GDM1 (cell line): ENCODE measurements around the gene ZC3H11A.
"Not testable (repeated sequence)": the region's sequence is repeated elsewhere in the genome, so short reads cannot be mapped to it uniquely, and the experiment has no call there.

ENCODE experiments used
- DNase-seq: peaks from one replicate; lab custom pipeline; 2025; lab: John Stamatoyannopoulos, UW

The ZC3H11A gene

GRCh38 chr1:203781962-203782361 lies 13.5 kb upstream of the ZC3H11A start:
- DNase-seq, result no peak

- no peak for DNase-seq
These were observed 5.5 kb upstream of the ZC3H11A start for GRCh38 chr1:203789966-203790365.

GRCh38 chr1:203791498-203791897 lies 3.9 kb upstream of the ZC3H11A start:
- DNase-seq, result no peak

GRCh38 chr1:203792486-203792885 lies 2.9 kb upstream of the ZC3H11A start:
- no peak for DNase-seq

GRCh38 chr1:203793561-203793960 lies 1.9 kb upstream of the ZC3H11A start:
- DNase-seq, result not testable (repeated sequence)

- no peak for DNase-seq
These were observed 521 bp upstream of the ZC3H11A start for GRCh38 chr1:203794764-203795440.

- DNase-seq, result no peak
These were observed 798 bp downstream of the ZC3H11A start for GRCh38 chr1:203796236-203796605.

GRCh38 chr1:203797216-203797615 lies 1.8 kb downstream of the ZC3H11A start:
- no peak for DNase-seq

GRCh38 chr1:203797948-203798655 lies 2.7 kb downstream of the ZC3H11A start:
- DNase-seq, result no peak

GRCh38 chr1:203799157-203799556 lies 3.7 kb downstream of the ZC3H11A start:
- no peak for DNase-seq

GRCh38 chr1:203799971-203800370 lies 4.5 kb downstream of the ZC3H11A start:
- no peak for DNase-seq

- DNase-seq, result no peak
These were observed 10.3 kb downstream of the ZC3H11A start for GRCh38 chr1:203805689-203806088.

GRCh38 chr1:203807196-203807595 lies 11.8 kb downstream of the ZC3H11A start:
- DNase-seq, result no peak

- DNase-seq, result no peak
These were observed 18.3 kb downstream of the ZC3H11A start for GRCh38 chr1:203813581-203814341.

GRCh38 chr1:203818399-203818798 lies 23.0 kb downstream of the ZC3H11A start:
- no peak for DNase-seq

- DNase-seq, result no peak
These were observed 27.9 kb downstream of the ZC3H11A start for GRCh38 chr1:203823306-203823705.

GRCh38 chr1:203826175-203826574 lies 30.8 kb downstream of the ZC3H11A start:
- DNase-seq, result no peak

- no peak for DNase-seq
These were observed 32.6 kb downstream of the ZC3H11A start for GRCh38 chr1:203828002-203828401.

- no peak for DNase-seq
These were observed 33.1 kb downstream of the ZC3H11A start for GRCh38 chr1:203828503-203828902.

GRCh38 chr1:203829247-203829646 lies 33.8 kb downstream of the ZC3H11A start:
- DNase-seq, result not testable (repeated sequence)

GRCh38 chr1:203835476-203835875 lies 40.1 kb downstream of the ZC3H11A start:
- no peak for DNase-seq

- DNase-seq, result no peak
These were observed 43.7 kb downstream of the ZC3H11A start for GRCh38 chr1:203839081-203839480.

GRCh38 chr1:203840208-203840808 lies 44.9 kb downstream of the ZC3H11A start:
- no peak for DNase-seq
